Tibial nerve (tissue), 4 donors: Measurements from ENCODE around the gene MIEF1. TPM values are rescaled to one million over a fixed set of nuclear protein-coding genes. Genes with fewer than 3 reads are reported as not detected.

Experiments
- DNase-seq, 2 donors: peaks; one replicate each; pipeline ENCODE4 v3.0.0-alpha.2; 2019; ENCODE audit warnings: low spot score in 2 of 2
- H3K27ac ChIP-seq, 4 donors: fragments of 200-600 bp; sonication (generic) in 3 of 4; one replicate each; pipeline ENCODE4 v1.5.1; 2017 to 2019; ENCODE audit warnings: mild to moderate bottlenecking in 1 of 4
- H3K27me3 ChIP-seq, 2 donors: fragments of 200-600 bp; sonication (generic) in 1 of 2; one replicate each; pipeline versions ENCODE4 v1.5.1 to v1.6.0; 2017 to 2019
- H3K36me3 ChIP-seq, 3 donors: fragments of 200-600 bp; sonication (generic); one replicate each; pipeline ENCODE4 v1.5.1; 2018 to 2019
- H3K4me1 ChIP-seq, 4 donors: fragments of 200-600 bp; sonication (generic) in 3 of 4; one replicate each; pipeline ENCODE4 v1.5.1; 2017 to 2019
- H3K4me3 ChIP-seq, 4 donors: fragments of 200-600 bp; sonication (generic) in 3 of 4; one replicate each; pipeline ENCODE4 v1.5.1; 2017 to 2019; ENCODE audit warnings: mild to moderate bottlenecking in 1 of 4, moderate library complexity in 1 of 4
- H3K9me3 ChIP-seq, 4 donors: fragments of 200-600 bp; sonication (generic) in 3 of 4; one replicate each; pipeline ENCODE4 v1.5.1; 2017 to 2019
- CTCF ChIP-seq, 5 experiments: fragments of 200-600 bp in 3 of 5; fragments of 450-650 bp in 2 of 5; sonication (generic) in 3 of 5; IDR thresholded peaks; one replicate each; pipeline ENCODE4 v1.5.1; 2016 to 2019; ENCODE audit warnings: antibody characterized with exemption in 5 of 5, mild to moderate bottlenecking in 3 of 5, moderate library complexity in 2 of 5
- EP300 ChIP-seq, 2 donors: sonication (generic); formaldehyde crosslinking; IDR thresholded peaks; one replicate each; pipeline ENCODE4 v1.6.1; 2017; ENCODE audit warnings: antibody characterized with exemption in 2 of 2, mild to moderate bottlenecking in 1 of 2
- POLR2A ChIP-seq, 2 donors: fragments of 450-650 bp; IDR thresholded peaks; one replicate each; pipeline ENCODE4 v1.6.1; 2017; ENCODE audit warnings: antibody characterized with exemption in 2 of 2, mild to moderate bottlenecking in 2 of 2, moderate library complexity in 2 of 2
- WGBS, 2 donors: methylation state at CpG; one replicate each; pipeline ENCODE4 v1.1.5; 2018; 5-methylcytosine and 5-hydroxymethylcytosine counted together
- total RNA-seq, 4 donors: library from RNA; depleted of rRNA; stranded (reverse); fragments of >200 nt; gene quantifications; one replicate each; pipeline ENCODE4 v1.1.0, GENCODE V29; 2016

The MIEF1 gene
- total RNA-seq, 4 donors from 2014 or later: 18.0 to 38.2 (median 26.9) TPM

- DNase-seq: no peak
- Histone ChIP-seq H3K27me3 (no peaks in the 10 kb centered on the region), H3K4me3 (no peak overlapping the region), H3K36me3 (no peaks in the 10 kb centered on the region), H3K9me3 (no peaks in the 10 kb centered on the region), H3K4me1 (peaks cover 0 to 100% (median 82%) of the 10 kb centered on the region in 4 donors), H3K27ac (peak overlapping the region; percentile 76 to 95 (median 88))
- TF ChIP-seq POLR2A (IDR thresholded peaks at IDR 0.05): no peak
- no peak for TF ChIP-seq EP300 (IDR thresholded peaks at IDR 0.05)
- no peak for TF ChIP-seq CTCF (IDR thresholded peaks at IDR 0.05)
- 44 to 45% methylated on average over 16 of the region's 16 CpGs for WGBS, 2 donors
Observed at GRCh38 chr22:39470451-39471291, 31.4 kb upstream of the MIEF1 start.

- H3K4me1 ChIP-seq: peaks cover 0 to 100% (median 77%) of the 10 kb centered on the region in 4 donors
- no peak for TF ChIP-seq CTCF (IDR thresholded peaks at IDR 0.05)
- peak in 1 of 2 donors; percentile 41 for TF ChIP-seq EP300 (IDR thresholded peaks at IDR 0.05)
- TF ChIP-seq POLR2A (IDR thresholded peaks at IDR 0.05): no peak
Observed at GRCh38 chr22:39471381-39472141, 30.5 kb upstream of the MIEF1 start.

GRCh38 chr22:39472570-39473556 is 29.2 kb upstream of the MIEF1 start:
- Histone ChIP-seq H3K9me3 (no peaks in the 10 kb centered on the region), H3K36me3 (peaks cover 0 to 6% (median 5%) of the 10 kb centered on the region in 3 donors), H3K4me3 (no peak overlapping the region), H3K4me1 (peaks cover 0 to 100% (median 69%) of the 10 kb centered on the region in 4 donors), H3K27ac (peak overlapping the region; percentile 76 to 95 (median 88)), H3K27me3 (no peaks in the 10 kb centered on the region)
- WGBS, 2 donors: 54 to 69% methylated on average over 15 to 19 of the region's 19 CpGs
- no peak for DNase-seq
- TF ChIP-seq POLR2A (IDR thresholded peaks at IDR 0.05) (no peak), EP300 (IDR thresholded peaks at IDR 0.05) (no peak), CTCF (IDR thresholded peaks at IDR 0.05) (no peak)

More at GRCh38 chr22:39471381-39472141, 30.5 kb upstream of the MIEF1 start:
- H3K36me3 ChIP-seq: no peaks in the 10 kb centered on the region
- H3K4me3 ChIP-seq: no peak overlapping the region
- no peaks in the 10 kb centered on the region for H3K27me3 ChIP-seq
- WGBS, 2 donors: 12 to 13% methylated on average over 13 of the region's 13 CpGs
- no peaks in the 10 kb centered on the region for H3K9me3 ChIP-seq
- peak overlapping the region; percentile 76 to 95 (median 88) for H3K27ac ChIP-seq
- DNase-seq: no peak

GRCh38 chr22:39473851-39474250 is 28.2 kb upstream of the MIEF1 start:
- peak overlapping the region in 3 of 4 donors; percentile 80 to 95 (median 95) for H3K27ac ChIP-seq
- H3K4me3 ChIP-seq: no peak overlapping the region
- H3K9me3 ChIP-seq: no peaks in the 10 kb centered on the region
- H3K4me1 ChIP-seq: peaks cover 0 to 100% (median 61%) of the 10 kb centered on the region in 4 donors
- H3K36me3 ChIP-seq: peaks cover 0 to 9% (median 6%) of the 10 kb centered on the region in 3 donors
- WGBS, 2 donors: 93 to 98% methylated on average over 5 of the region's 5 CpGs
- H3K27me3 ChIP-seq: no peaks in the 10 kb centered on the region
- no peak for TF ChIP-seq POLR2A (IDR thresholded peaks at IDR 0.05)
- no peak for TF ChIP-seq CTCF (IDR thresholded peaks at IDR 0.05)
- TF ChIP-seq EP300 (IDR thresholded peaks at IDR 0.05): no peak
- DNase-seq: no peak
